Measurements from ENCODE around the gene PIEZO1.

The PIEZO1 gene

DNA sequence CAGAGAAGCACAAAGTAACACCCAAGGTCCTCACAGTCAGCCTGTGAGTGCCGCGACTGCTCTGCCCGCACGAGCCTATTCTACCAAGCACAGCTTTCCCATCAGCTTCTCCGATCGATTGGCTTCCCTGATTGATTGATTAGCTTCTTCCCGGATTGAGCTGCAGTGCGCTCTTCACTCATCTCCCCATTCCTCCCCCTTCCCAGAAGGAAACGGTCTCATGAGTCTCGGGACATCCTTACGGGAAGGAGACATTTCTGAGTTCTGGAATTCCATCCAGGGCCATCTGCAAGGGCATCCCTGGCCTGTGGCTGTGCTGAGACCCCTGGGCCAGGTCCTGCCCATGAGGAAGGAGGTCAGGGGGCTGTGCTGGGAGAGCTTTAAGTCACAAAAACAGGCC, 18.0 kb downstream of the PIEZO1 start:
- no peak for DNase-seq (ENCODE audit: low spot score)

DNA sequence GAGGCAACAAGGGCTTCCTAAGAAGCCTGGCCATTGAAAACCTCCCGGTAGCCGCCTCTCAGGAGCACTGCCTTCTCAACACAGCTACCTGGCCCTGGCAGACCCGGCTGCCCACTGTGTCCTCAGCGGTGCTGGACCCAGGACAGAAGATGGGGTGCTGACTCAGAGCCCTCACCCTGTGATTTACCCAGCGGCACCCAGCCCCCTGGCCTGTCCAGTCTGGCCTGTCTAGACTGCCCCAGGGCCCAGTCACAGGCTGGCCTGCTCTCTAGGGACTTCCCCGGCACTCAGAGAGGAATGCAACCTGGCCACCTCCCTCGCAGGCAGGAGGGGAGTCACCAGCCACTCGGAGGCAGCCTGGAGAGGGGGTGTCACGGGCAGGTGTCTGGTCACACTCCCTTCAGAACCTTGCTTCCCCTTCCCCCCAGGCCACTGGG, 20.1 kb downstream of the PIEZO1 start:
- DNase-seq (ENCODE audit: low spot score) = no peak

DNA sequence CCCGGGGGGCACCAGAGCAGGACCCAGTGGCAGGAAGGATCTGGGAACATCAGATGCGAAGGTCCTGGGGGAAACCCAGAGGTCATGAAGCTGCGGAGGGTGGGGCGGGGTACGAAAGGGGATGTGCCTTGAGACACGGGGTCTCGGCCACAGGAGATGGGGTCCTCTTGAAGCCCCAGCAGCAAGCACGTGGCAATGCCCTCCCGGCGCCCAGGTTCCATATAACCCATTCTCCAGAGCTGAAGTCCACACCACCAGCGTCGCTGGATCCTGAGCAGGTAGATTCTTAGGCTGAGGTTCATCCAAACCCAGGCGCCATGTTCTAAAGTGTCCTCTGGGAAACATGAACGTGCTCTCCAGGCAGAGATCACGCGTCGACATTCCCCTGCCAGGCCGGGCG, 20.9 kb downstream of the PIEZO1 start:
- DNase-seq (ENCODE audit: low spot score) = no peak

DNA sequence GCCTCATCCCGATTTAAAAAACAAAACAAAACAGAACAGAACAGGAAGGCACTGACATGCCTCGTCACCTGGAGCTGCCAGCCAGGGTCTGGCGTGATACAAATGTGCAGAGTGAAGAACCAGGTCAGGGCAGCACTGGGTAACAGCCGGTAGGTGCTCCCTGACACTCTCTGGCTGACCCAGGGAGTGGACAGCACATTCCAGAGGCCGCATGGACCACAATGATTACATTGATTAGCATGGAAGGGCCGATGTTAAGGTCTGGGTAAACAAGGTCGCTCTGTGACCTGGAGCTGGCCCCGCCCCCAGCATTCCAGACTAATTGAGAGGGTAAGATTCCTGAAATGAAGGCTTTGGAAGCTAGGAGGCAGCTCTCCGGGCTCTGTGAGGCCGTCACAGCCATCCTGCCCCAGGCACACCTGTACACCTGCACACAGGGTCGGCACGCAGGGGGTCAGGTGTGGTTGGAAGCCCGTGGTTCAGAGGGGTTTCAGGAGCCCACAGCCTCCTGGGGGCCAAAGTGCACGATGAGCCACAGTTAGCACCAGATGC, 21.4 kb downstream of the PIEZO1 start:
- no peak for DNase-seq (ENCODE audit: low spot score)

DNA sequence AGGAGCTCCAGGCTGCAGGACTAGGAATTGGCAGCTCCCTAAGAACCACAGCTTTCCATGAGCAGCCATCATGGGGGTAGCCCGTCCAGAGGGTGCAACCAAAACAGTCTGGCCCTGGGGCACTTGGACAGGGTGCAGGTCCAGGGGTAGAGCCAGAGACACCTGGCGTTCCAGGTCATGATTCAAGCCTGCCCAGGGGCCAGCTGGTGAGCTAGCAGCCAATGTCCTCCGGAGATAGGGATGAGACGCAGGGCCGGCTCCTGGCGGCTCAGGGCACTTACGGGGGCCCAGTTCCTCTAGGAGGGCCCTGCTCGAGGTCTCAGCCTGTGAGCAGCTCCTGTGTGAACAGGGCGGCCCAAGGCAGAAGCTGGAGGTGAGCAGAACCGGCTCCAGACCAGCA, 22.1 kb downstream of the PIEZO1 start:
- DNase-seq (ENCODE audit: low spot score) = no peak

DNA sequence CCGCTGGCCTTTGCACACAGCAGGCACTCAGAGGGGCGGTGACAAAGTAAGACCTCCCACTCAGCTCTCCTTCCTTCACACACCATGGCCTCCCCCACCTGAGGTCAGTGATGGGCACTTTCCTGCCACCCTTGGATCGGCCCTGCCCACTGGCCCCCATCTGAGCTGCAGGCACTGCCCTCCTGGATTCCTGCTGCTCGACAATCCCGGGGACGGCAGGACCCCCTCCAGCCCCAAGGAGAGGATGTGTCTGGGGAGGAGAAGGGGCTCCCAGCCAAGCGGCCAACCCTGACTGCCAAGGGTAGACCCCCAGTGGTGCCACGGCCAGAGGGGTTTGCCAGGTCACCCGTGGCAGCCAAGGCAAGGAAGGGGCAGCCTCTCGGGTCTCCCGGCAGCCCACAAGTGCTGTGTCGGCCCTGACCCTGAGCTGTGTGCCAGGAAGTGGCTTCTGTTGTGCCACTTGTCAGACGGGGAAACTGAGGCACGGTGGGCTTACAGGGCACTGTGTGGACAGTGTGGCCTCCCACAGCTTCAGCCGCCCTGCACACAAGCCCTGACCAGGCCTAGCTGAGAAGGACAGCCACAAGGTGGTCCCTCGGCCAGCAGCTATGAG, 22.7 kb downstream of the PIEZO1 start:
- DNase-seq (ENCODE audit: low spot score) = no peak

DNA sequence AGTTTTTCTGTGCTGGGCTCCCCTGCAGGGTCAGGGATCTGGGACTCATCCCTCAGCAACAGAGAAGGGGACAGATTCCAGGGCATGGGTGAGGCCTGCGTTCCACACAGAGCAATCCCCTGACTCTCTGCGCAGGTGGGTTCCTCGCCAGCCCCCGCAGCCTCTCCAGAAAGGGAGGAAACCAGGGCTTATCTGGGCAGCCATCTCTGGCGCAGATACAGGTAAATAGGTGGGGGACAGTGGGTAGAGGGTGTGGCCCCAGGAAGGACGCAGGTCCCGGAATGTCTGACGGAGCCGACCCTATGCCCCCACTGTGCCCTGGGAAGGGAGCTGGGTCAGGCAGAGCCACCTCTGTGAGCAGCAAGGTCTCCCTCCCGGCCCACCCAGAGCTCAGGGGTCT, 23.2 kb downstream of the PIEZO1 start:
- no peak for DNase-seq (ENCODE audit: low spot score)

DNA sequence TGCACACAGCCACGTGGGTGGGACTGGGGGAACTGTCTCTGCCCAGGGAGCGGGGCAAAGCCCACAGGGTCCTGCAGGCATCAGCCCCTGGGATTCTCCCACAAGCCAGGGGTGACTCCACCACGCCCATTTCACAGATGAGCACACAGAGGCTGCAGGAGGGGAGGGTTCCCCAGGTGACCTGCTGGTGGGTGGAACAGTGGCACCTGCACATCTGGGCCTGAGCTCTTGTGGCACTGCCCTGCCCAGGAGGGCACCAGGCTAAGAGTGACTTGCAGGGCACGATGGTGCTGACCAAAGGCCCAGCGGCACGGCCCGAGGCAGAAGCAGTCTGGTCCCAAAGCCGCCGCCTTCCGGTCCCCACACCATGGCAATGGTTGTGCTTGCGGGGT, 23.9 kb downstream of the PIEZO1 start:
- no peak for DNase-seq (ENCODE audit: low spot score)

DNA sequence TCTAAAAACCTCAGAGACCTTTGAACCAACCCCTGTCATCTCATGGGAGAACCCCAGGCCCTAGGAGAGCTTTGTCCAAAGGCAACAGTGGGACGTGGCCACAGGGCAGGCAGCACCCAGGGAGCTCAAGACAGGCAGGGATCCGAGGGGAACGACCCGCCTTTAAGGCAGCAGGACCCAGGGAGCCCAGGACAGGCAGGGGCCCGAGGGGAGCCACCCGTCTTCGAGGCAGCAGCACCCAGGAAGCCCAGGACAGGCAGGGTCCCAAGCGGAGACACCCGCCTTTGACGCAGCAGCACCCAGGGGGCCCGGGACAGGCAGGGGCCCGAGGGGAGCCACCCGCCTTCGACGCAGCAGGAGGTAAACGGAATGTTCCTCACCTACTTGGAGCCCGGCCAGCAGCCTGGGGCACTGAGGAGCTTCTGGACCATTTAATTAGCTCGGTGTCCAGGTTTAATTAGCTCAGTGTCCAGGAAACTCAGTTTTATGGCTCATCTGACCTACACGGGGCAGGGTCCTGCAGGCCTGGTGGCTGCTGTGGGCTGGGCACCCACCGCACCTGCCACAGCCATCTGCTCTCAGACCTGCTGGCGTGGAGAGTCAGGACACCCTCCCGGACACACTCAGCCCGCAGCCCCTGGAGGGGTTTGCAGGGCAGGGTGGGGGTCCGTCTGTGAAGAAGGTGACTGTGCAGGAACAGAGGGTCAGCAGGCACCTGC, 24.4 kb downstream of the PIEZO1 start:
- no peak for DNase-seq (ENCODE audit: low spot score)

DNA sequence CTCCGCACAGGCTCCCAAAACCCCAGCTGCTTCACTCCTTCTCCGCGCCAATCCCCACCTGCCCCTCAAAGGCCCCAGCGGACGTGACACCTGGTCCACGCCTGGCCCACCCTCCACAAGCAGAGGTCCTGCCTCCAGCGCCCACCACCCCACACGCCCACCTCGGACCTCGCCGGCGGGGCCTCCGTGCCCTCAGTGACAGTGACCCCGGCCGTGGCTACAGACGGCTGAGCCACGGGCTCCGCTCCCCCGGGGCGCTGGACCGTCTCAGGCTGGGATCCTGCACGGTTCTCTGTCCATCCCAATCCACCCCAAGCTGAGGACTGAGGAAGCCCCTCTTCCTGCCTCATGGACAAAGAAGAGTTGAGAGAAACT, 25.1 kb downstream of the PIEZO1 start:
- DNase-seq (ENCODE audit: low spot score) = no peak

DNA sequence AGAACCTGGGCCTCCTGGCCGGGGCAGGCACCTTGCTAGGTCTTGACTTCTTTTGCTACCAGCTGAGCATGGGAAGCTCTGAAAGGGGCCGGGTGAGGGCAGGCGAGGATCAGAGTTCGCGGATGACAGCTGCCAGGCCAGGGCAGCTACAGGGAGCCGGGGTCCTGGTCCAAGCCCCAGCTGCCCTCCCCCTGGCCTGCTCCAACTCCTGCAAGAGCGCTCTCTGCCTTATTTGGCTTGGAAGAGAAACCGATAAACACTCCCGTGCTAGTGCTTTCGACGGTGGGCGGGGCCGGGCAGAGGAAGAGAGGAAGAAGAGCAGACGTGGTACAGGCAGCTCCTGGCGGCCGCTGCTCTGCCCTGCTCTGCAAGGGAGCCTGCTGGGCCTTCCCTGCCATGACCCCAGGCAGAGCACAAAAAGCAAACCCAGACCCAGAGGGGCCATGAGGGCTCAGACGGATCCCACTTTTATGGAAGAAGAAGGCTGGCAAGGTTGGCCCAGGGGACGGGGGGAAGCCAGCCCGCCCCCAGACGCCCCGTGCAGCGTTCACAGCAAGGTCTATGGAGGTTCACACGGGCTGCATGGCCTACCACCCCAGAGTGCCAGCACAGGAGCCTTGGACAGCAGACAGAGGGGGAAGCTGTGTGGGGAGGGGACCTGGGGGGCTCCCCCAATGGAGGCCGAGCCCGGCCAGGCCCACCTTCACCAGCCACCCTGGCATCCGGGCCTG, 25.6 kb downstream of the PIEZO1 start:
- DNase-seq (ENCODE audit: low spot score) = no peak

DNA sequence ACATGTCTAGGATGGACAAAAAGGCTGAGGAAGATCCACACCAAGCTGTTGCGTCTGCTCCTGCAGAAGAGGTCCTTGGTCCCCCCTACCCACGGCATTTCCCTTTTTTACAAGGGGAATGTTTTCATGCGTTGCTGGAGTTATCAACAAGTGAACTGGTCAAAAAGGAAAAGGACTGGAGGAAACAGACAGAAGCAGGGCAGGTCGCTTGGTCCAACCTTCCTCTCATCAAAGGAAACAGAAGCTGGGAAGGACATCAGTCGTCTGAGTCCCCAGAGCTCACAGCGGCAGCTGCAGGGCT, 26.1 kb downstream of the PIEZO1 start:
- DNase-seq (ENCODE audit: low spot score) = no peak

DNA sequence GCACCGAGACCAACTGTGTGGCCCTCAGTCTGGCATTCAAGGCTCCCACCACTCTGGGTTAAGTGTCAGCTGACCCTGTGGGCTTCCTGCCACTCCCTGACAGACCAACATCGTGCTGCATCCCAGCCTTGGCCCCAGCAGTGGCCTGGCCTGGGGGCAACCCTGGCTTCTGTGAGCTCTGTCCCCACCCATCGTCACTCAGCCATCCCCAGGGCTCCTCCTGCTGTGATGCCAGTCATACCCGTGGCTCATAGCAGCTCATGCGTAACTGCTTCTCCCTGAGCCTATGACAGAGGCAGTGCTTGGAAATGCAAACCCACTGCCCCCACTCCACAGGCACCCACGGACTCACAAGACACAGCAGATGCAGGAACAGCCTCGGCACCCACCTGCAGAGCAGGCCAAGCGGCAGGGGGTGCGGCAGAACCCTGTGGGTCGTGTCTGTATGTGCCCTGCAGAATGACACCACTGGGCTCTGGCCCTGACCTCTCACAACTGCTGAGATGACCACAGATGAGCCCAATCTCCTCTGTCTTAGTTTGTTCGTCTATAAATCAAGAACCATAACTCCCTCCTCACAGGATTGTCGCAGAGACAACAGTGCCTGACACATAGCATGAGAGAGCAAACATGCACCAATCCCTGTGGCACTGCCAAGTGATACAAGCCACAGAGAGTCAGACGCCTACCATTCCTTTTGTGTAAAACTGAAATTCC, 26.6 kb downstream of the PIEZO1 start:
- no peak for DNase-seq (ENCODE audit: low spot score)

DNA sequence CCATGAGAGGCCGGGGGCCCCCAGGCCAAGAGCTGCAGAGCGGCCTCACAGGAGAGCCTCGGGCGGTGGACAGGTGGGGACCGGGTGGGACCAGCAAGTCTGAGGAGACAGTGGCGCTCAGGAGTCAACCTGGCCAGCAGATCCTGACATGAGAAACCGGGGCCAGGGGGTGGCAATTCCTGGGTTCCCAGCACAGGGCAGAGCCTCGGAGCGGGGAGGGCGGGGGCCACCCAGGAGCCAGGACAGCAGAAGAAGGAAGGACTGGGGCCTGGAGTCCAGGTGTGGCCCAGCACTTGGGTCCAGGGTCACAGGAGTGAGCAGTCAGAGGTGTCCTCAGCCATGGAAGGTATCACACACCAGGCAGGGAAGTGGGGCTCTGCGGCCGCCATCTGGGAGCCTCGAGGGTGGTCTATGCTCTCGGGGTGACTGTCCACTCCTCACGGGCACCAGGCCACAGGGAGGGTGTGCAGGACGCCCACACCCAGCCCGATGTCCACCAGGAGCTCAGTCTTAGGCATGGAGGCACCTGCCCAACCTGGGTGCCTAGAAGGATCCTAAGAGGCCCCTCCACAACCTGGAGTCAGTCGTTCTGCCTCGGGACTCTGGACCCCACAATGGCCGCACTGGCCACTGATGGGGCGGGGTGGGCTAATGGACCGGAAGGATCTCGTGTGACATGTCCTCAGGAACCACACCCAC, 29.1 kb downstream of the PIEZO1 start:
- DNase-seq (ENCODE audit: low spot score) = no peak

DNA sequence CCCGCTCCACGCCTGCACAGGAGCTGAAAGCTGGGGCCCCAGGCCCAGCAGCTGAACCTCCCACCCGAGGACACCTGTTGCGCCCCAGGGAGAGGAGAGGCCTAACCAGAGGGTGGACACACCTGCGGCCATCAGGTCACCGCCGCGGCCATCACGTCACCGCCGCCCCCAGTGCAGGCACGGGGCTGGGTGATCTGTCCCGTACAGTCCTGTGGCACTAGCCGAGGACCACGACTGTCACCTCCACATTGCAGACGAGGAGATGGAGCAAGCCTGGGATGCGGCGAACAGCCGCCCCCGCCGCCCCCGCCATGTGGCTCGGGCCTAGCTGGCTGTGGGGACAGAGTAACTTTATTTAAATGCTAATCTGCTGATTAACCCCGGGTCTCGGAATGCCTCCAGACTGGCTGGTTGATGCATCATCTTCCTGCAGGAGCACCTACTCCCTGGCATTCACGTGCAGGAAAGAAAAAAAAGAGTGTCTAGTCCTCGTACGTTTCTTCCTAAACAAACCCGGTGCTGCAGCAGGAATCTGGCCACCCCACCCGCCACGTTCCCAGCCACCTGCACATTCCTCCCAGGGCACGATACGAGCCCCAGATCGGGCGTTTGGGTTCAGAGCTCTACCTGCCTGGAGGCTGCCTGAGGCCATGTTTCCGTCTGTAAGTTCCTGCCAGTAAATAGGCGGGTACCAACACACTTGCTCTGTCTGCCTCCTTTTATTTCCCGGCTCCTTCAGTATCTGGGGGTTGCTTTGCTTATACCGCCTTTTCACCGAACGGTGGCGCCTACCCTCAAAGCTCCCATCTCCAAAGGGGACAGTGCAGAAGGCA, 29.9 kb downstream of the PIEZO1 start:
- DNase-seq (ENCODE audit: low spot score) = no peak

DNA sequence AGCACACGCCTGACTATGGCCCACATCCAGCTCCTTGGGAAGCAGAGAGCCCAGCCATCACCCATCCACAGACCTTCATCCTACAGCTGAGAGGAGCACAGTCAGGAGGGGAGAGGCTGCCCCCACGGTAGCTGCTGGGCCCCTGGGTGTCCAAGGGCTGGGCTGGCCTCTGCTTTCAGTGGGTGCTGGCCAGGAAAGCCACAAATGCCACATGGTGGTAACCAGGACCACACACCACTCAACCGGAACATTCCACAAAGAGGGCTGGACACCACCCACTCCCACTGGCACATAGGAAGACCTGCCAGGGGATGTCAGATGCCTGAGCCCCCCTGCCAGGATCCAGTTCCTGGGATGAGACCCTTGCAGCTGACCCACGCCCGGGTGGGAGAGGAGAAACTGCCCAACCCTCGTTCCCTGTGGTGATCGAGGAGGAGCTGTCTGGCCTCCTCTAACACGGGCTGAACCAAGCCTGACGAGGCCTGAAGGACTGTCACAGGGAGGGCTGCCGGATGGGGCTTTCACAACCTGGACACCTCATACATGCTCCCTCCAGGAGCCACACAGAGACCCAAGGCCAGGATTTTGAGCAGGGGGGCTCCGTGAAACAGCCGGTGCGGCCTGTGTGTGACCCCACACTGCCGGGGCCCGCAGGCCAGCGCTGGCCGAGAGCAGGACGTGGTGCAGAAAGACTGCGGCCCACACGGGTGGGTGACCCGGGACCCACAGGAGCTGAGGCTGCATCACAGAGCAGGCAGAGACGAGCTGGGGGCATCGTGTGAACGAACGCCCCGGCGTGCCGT, 30.7 kb downstream of the PIEZO1 start:
- no peak for DNase-seq (ENCODE audit: low spot score)

DNA sequence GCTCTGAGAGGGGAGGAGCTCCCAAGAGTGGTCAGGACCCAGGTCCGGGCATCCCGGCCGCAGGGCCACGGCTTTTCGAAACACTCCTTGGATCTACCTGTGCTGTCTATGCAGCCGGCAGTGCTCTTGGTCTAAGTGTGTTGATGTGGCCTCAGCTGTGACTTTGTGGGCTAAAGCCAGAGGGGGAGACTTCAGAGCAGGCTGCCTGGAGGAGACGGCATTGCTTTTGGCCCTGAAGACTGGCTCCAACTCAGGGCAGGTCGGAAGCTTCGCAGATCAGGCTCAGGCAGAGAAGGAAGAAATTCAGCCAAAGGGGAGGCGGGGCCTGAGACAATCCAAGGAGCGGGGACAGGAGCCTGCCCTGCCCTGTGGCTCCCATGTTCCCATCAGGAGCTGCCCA, 31.4 kb downstream of the PIEZO1 start:
- DNase-seq (ENCODE audit: low spot score) = no peak

DNA sequence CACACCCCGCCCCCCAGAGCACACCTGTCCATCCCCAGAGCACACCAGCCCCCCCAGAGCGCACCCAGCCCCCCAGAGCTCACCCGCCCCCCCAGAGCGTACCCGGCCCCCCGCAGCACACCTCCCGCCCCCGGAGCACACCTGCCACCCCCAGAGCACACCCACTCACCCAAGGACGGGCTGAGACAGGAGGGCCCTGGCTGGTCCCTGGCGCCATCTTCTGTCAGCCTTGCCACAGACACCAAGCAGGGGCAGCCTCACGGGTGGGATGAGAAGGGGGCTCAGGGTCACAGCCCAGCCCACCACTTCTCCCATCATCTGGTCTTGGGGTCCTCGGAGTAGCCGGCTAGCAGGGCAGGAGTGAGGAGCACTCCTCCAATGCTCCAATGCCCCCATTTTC, 31.8 kb downstream of the PIEZO1 start:
- DNase-seq (ENCODE audit: low spot score) = no peak

DNA sequence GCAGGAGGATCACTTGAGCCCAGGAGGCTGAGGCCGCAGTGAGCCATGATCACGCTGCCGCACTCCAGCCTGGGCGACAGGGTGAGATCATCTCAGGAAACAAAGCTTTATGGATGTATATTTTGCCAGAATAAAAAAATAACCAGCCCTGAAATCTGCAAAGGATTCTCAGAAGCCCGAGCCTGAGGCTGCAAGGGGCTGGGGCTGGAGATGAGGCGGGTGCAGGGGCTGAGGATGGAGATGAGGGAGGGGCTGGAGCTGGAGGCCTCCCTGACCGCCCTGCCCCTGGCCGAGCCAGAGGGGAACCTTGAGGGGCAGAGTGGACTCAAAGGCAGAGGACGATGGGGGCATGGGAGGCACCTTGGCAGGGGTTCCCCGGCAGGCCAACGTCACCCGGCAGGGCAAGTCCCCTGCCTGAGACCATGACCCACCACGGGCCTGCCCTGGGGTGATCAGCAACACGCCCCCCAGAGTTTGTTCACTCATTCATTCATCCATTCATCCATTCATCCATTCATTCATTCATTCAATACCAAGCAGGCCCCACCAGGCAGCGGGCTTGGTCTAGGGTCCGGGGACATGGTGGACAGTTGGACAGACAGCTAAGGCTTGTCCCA, 32.5 kb downstream of the PIEZO1 start:
- no peak for DNase-seq (ENCODE audit: low spot score)

DNA sequence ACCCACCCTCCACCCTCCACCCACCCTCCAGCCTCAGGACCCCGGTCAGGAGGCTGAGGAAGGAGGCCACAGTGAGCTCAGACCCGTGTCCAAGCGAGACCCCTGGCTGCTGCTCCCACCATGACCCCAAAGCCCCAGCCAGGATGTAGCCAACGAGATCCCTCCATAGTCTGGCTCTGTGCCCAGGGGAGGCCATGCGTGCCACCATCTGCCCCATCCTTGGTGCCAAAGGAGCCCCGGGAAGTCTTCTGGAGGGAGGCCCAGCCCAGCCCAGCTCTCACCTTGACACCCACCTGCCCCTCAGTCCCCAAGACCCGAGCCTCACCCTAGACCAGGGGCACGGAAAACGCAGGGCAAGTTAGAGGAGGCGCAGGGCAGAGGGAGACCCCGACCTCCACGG, 34.2 kb downstream of the PIEZO1 start:
- no peak for DNase-seq (ENCODE audit: low spot score)
